ENCODE results near the gene HCFC2. TPM values are rescaled to one million over a fixed set of nuclear protein-coding genes. Genes with fewer than 3 reads are reported as not detected.
A peak's percentile ranks its signal among the peaks of the same experiment; 100 is the strongest.

Gene HCFC2
- total RNA-seq, 1 donor from 2014 or later: 18.5 TPM

GRCh38 chr12:104048162-104048561, 16.2 kb upstream of the HCFC2 start:
- no peaks in the 10 kb centered on the region for H3K9me3 ChIP-seq
- H3K27me3 ChIP-seq (ENCODE audit: low read depth): peaks cover 12% of the 10 kb centered on the region
- H3K4me1 ChIP-seq: peaks cover 9% of the 10 kb centered on the region
- DNase-seq (no peak), ATAC-seq (no peak)
- no peaks in the 10 kb centered on the region for H3K36me3 ChIP-seq
- no peak overlapping the region for H3K4me3 ChIP-seq
- intact Hi-C loops (cut with DNase I): no loop called here
- no peak overlapping the region for H3K27ac ChIP-seq
- no peak for TF ChIP-seq CTCF (IDR thresholded peaks at IDR 0.05)

DNA sequence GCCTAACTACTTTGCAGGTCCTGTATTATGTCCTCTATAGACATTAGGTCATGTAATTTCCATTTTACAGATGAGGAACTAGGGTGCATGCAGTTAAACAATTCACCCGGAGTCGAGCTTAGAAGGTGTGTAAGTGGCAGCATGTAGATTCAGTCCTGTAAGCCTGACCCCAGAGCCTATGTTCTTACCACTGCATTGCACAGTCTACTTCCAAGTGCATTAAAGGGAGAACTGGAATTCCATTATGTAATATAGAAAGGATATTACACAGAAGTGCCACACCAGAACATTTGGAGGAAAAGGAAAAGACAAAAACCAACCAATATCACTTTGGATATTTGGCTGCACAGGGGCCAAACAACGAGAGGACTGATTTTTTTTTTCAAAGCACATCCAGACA, 15.5 kb upstream of the HCFC2 start:
- Histone ChIP-seq H3K9me3 (no peaks in the 10 kb centered on the region), H3K4me1 (peaks cover 9% of the 10 kb centered on the region), H3K27ac (no peak overlapping the region), H3K36me3 (no peaks in the 10 kb centered on the region), H3K27me3 (ENCODE audit: low read depth) (peaks cover 12% of the 10 kb centered on the region), H3K4me3 (peak overlapping the region; percentile 47)
- no peak for TF ChIP-seq CTCF (IDR thresholded peaks at IDR 0.05)
- ATAC-seq (no peak), DNase-seq (no peak)
- intact Hi-C loops (cut with DNase I): no loop called here

- no peaks in the 10 kb centered on the region for H3K9me3 ChIP-seq
- TF ChIP-seq CTCF (IDR thresholded peaks at IDR 0.05): no peak
- no peak for ATAC-seq
- intact Hi-C loops (cut with DNase I): no loop called here
- H3K4me3 ChIP-seq: peak overlapping the region; percentile 47
- no peak for DNase-seq
- peaks cover 12% of the 10 kb centered on the region for H3K27me3 ChIP-seq (ENCODE audit: low read depth)
- H3K36me3 ChIP-seq: no peaks in the 10 kb centered on the region
- H3K4me1 ChIP-seq: peaks cover 9% of the 10 kb centered on the region
- H3K27ac ChIP-seq: peak overlapping the region; percentile 57
These were observed 14.9 kb upstream of the HCFC2 start for GRCh38 chr12:104049278-104049902.

GRCh38 chr12:104049903-104050356, 14.4 kb upstream of the HCFC2 start, which contains the start of gene GLT8D2:
GLT8D2 (minus strand) TSS chr12:104050187; CDS start chr12:104019648, 30,539 bp downstream.
- ATAC-seq: peak; percentile 75 to 82
- Histone ChIP-seq H3K4me1 (peaks cover 9% of the 10 kb centered on the region), H3K36me3 (no peaks in the 10 kb centered on the region), H3K27ac (peak within 1 kb of the TSS; percentile 57), H3K27me3 (ENCODE audit: low read depth) (peaks cover 12% of the 10 kb centered on the region), H3K4me3 (peak within 1 kb of the TSS; percentile 47), H3K9me3 (no peaks in the 10 kb centered on the region)
- DNase-seq: peak; percentile 56
- no peak for TF ChIP-seq CTCF (IDR thresholded peaks at IDR 0.05)
- intact Hi-C loops (cut with DNase I): no loop called here

DNA sequence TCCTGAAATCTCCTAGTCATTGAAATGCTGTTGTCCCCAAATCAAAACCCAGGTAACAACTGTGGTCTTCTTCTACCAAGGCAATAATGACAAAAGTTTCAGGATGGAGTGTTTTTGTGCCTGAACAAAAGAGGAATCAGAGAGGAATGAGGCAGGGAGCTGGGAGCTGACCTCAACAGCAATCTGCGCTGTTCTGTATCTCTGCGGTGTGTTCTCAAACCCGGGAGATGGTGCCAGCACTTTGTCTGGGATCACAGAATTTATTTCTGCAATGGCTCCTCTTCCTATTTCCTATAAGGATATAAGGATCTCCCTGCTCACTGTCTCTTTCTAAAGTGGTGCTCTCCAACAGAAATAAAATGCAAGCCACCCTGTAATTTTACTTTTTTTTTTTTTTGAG, 13.9 kb upstream of the HCFC2 start:
- no peak for TF ChIP-seq CTCF (IDR thresholded peaks at IDR 0.05)
- Histone ChIP-seq H3K4me1 (peaks cover 12% of the 10 kb centered on the region), H3K9me3 (no peaks in the 10 kb centered on the region), H3K27me3 (ENCODE audit: low read depth) (peaks cover 12% of the 10 kb centered on the region), H3K27ac (peak overlapping the region; percentile 57), H3K36me3 (no peaks in the 10 kb centered on the region), H3K4me3 (peak overlapping the region; percentile 47)
- ATAC-seq (no peak), DNase-seq (no peak)
- intact Hi-C loops (cut with DNase I): no loop called here

Measured in lower lobe of right lung (tissue), 2 donors.